ENCODE results near the gene MON1A. TPM values are rescaled to one million over a fixed set of nuclear protein-coding genes. Genes with fewer than 3 reads are reported as not detected.

The MON1A gene
- total and polyA plus RNA-seq, 10 of the 15 experiments (the other 5 are each of a cell fraction or from before 2014, with no cell fraction given) = 1.3 to 10.5 (median 7.7) TPM

- TF ChIP-seq REST (IDR thresholded peaks at IDR 0.05; ENCODE audit: low read depth, low read length) = peak; percentile 94
- no peak for TF ChIP-seq IKZF1 (conservative IDR thresholded peaks at IDR 0.05)
- in situ Hi-C loops (cut with MboI) = no loop called here
- intact Hi-C loops (cut with micrococcal nuclease; ENCODE audit: unreplicated experiment) = no loop called here
- Histone ChIP-seq H4K20me1 (ENCODE audit: control insufficient read depth, insufficient read depth) (no peaks in the 10 kb centered on the region), H2AFZ (ENCODE audit: control insufficient read depth, low read depth, low read length) (no peak overlapping the region), H3K79me2 (ENCODE audit: control insufficient read depth, insufficient read depth, low read length) (no peaks in the 10 kb centered on the region), H3K27me3 (replicated peaks in 1 of 2; ENCODE audit: control insufficient read depth in 2 of 2, insufficient read depth in 2 of 2, low read length in 1 of 2) (peaks cover 5 to 11% of the 10 kb centered on the region in 2 experiments; a peak in 3 of 4 replicates), H3K4me3 (no peak overlapping the region), H3K27ac (ENCODE audit: control insufficient read depth, insufficient read depth) (no peak overlapping the region), H3K4me2 (ENCODE audit: control insufficient read depth, insufficient read depth) (no peak overlapping the region), H3K4me1 (ENCODE audit: control insufficient read depth, insufficient read depth, low read length) (no peaks in the 10 kb centered on the region), H3K9ac (ENCODE audit: control insufficient read depth, insufficient read depth, low read length) (no peak overlapping the region), H3K9me3 (replicated peaks; ENCODE audit: control insufficient read depth, insufficient read depth, low read length) (no peaks in the 10 kb centered on the region), H3K36me3 (ENCODE audit: control insufficient read depth in 2 of 2, insufficient read depth in 2 of 2, low read length in 1 of 2) (no peaks in the 10 kb centered on the region)
- FAIRE-seq (no peak), DNase-seq (ENCODE audit: low read depth, low spot score) (no peak), ATAC-seq (peak; percentile 53; the same call in 2 of the 3 replicates)
- no TSS peak for BruUV-seq (replicated peaks)
- POLR2A ChIA-PET = interaction anchor here (0.6 kb wide), 1 partner anchor 79 kb away, joined by 3 read pairs; no protein-coding TSS in a partner anchor
- RAD21 ChIA-PET (ENCODE audit: unreplicated experiment) = no interaction called here
- SMC1A ChIA-PET (ENCODE audit: uncharacterized antibody, unreplicated experiment) = interaction anchor here (1.2 to 2.5 kb wide), 2 partner anchors 12 to 41 kb away, joined by 3 to 8 read pairs; partner anchors contain the start of gene TRAIP
- WGBS (ENCODE audit: insufficient coverage, insufficient replicate concordance, low lambda C conversion rate, missing lambda C conversion rate) = 17% methylated on average over 7 of the region's 7 CpGs
- CTCF ChIA-PET = no interaction called here
Observed at GRCh38 chr3:49867871-49868321, 61.7 kb downstream of the MON1A start.

GRCh38 chr3:49867400-49867799, 62.2 kb downstream of the MON1A start:
- DNase-seq (ENCODE audit: low read depth, low spot score) (no peak), FAIRE-seq (no peak), ATAC-seq (no peak)
- CTCF ChIA-PET = no interaction called here
- H3K9me3 ChIP-seq (replicated peaks; ENCODE audit: control insufficient read depth, insufficient read depth, low read length) = no peaks in the 10 kb centered on the region
- POLR2A ChIA-PET = interaction anchor here (0.6 kb wide), 1 partner anchor 80 kb away, joined by 3 read pairs; no protein-coding TSS in a partner anchor
- intact Hi-C loops (cut with micrococcal nuclease; ENCODE audit: unreplicated experiment) = no loop called here
- no peak overlapping the region for H3K9ac ChIP-seq (ENCODE audit: control insufficient read depth, insufficient read depth, low read length)
- H3K36me3 ChIP-seq (ENCODE audit: control insufficient read depth in 2 of 2, insufficient read depth in 2 of 2, low read length in 1 of 2) = no peaks in the 10 kb centered on the region
- SMC1A ChIA-PET (ENCODE audit: uncharacterized antibody, unreplicated experiment) = interaction anchor here (1.2 to 2.5 kb wide), 2 partner anchors 12 to 42 kb away, joined by 3 to 8 read pairs; partner anchors contain the start of gene TRAIP
- H3K79me2 ChIP-seq (ENCODE audit: control insufficient read depth, insufficient read depth, low read length) = no peaks in the 10 kb centered on the region
- H4K20me1 ChIP-seq (ENCODE audit: control insufficient read depth, insufficient read depth) = no peaks in the 10 kb centered on the region
- WGBS (ENCODE audit: insufficient coverage, insufficient replicate concordance, low lambda C conversion rate, missing lambda C conversion rate) = 27% methylated on average over 1 of the region's 1 CpG
- RAD21 ChIA-PET (ENCODE audit: unreplicated experiment) = no interaction called here
- no TSS peak for BruUV-seq (replicated peaks)
- no peaks in the 10 kb centered on the region for H3K4me1 ChIP-seq (ENCODE audit: control insufficient read depth, insufficient read depth, low read length)
- H3K27me3 ChIP-seq (replicated peaks in 1 of 2; ENCODE audit: control insufficient read depth in 2 of 2, insufficient read depth in 2 of 2, low read length in 1 of 2) = peaks cover 5 to 11% of the 10 kb centered on the region in 2 experiments; a peak in 3 of 4 replicates
- no peak overlapping the region for H2AFZ ChIP-seq (ENCODE audit: control insufficient read depth, low read depth, low read length)
- H3K4me2 ChIP-seq (ENCODE audit: control insufficient read depth, insufficient read depth) = no peak overlapping the region
- H3K27ac ChIP-seq (ENCODE audit: control insufficient read depth, insufficient read depth) = no peak overlapping the region
- in situ Hi-C loops (cut with MboI) = no loop called here
- H3K4me3 ChIP-seq = no peak overlapping the region
- no peak for TF ChIP-seq BACH1 (IDR thresholded peaks at IDR 0.05; ENCODE audit: borderline replicate concordance)
- TF ChIP-seq IRF4 (IDR thresholded peaks at IDR 0.05; ENCODE audit: low read depth, low read length) = no peak
- TF ChIP-seq CHD4 (IDR thresholded peaks at IDR 0.05) = no peak
- TF ChIP-seq MLLT1 (IDR thresholded peaks at IDR 0.05) = no peak
- TF ChIP-seq ESRRA (IDR thresholded peaks at IDR 0.05; ENCODE audit: low read length) = no peak
- TF ChIP-seq HSF1 (IDR thresholded peaks at IDR 0.05; ENCODE audit: low read depth, low read length) = no peak
- TF ChIP-seq CREM (IDR thresholded peaks at IDR 0.05; ENCODE audit: low read depth) = no peak
- no peak for TF ChIP-seq IKZF1 (conservative IDR thresholded peaks at IDR 0.05)
- no peak for TF ChIP-seq HDAC6 (IDR thresholded peaks at IDR 0.05; ENCODE audit: unreplicated experiment)
